ENCODE results near the gene EML6.

The EML6 gene

DNA sequence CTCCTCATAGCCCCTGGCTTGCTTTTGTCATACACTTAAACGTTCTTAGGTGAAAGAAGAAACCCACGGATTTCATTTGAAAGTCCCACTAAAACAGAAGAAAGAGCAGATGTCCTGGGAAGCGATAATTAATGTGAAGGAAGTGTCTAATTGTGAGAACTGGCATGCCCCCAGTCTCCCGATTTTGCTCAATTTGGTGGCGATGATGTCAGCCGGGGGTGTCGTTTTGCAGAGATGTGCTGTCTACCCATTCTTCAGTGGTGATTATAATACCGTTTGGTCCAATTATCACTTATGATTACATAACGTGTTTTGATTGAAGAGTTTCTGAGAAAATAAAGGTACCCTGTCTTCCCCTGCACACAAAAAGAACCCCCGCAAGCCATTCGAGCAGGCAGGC lies 223.7 kb downstream of the EML6 start:
- no peak for DNase-seq (ENCODE audit: low read depth)

- no peak for DNase-seq (ENCODE audit: low read depth)
Measured at GRCh38 chr2:54947646-54948045, 224.2 kb downstream of the EML6 start.

DNA sequence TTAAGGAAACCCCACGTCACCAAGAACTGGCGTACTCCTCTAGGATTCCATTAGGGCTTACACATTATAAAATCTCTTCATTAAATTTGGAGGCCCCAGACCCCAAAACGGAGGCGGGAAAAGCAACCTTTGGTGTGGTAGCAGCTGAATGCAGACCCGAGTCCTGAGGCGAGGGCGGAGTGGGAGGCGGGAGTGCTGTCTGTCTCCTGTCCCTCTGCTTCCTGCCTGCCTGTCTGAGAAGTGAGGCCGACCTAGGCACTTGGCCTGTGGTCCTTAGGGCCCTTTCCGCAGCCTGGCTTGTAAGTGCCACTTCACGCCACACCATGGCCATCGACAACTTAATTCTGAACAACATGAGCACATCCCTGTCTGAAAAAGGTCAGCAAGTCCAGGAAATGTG lies 224.7 kb downstream of the EML6 start:
- no peak for DNase-seq (ENCODE audit: low read depth)

GRCh38 chr2:54949431-54949830 lies 226.0 kb downstream of the EML6 start:
- no peak for DNase-seq (ENCODE audit: low read depth)

GRCh38 chr2:54950811-54951210 lies 227.3 kb downstream of the EML6 start:
- DNase-seq (ENCODE audit: low read depth) = no peak

DNA sequence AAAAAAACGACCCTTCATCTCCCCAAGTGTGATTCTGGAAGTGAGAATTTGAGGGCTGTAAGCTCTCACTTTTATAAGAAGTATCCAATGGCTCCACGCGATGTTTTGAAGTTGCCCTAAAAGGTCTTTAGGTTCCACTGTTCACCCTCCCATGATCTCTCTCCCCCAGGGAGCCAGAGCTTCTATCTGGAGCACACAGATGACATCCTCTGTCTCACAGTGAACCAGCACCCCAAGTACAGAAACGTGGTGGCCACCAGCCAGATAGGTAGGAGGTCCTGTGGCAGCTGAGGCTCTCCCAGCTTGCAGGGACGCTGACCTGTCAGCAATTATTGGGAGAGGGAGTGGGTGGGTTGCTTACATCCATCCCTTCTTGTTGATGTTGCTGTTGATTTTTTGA lies 229.0 kb downstream of the EML6 start:
- no peak for DNase-seq (ENCODE audit: low read depth)

DNA sequence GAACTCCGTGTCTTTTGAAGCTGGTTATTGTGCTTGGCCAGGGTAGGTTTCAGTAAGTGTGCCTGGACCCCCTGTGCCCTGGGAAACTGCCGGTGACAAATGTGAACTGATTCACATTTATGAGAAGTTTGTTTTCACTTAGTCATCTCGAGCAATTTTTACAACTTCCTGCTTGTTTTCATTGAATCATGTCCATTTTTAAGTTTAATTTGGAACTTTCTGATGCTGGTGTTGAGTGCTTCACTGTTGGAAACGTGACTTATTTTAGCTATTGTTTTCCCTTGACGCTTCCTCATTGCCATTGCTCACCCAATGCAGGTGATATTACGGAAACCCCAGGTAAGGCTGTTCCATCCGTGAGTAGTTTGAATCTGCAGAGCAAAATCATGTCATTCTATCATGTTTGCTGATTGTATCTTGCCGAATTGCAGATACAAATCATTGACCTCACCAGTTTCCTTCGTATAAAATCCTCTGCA lies 229.6 kb downstream of the EML6 start:
- DNase-seq (ENCODE audit: low read depth) = no peak

GRCh38 chr2:54954158-54954557 lies 230.7 kb downstream of the EML6 start:
- DNase-seq (ENCODE audit: low read depth) = no peak

DNA sequence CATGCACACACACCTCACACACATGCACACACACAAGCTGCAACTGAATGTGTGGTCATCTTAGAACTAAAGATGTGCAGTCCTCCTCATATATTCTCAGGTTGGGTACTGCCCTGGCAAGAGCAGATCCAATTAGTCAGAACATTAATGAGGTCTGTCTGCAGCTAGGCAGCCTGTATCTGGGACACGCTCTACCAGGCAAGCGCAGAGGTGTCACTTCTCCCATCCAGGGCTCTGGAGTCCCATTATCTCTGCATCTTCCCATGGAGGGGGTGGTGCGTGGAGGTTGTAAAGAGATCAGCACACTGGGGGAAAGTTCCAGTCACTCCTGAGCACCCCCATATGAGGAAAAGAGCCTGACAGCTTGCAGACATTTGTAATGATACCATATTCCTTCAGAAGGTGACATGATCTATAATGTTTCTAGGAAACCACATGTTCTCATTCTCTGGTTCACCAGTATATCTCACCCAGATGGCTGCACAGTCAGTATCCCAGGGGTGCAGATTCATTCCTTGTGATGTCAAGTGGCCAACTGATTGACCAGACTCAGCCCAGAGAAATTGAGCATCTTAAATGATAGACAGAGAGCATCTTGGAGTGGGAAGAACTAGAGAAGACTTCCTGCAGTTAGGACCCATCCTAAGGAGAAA lies 231.4 kb downstream of the EML6 start:
- no peak for DNase-seq (ENCODE audit: low read depth)

- no peak for DNase-seq (ENCODE audit: low read depth)
Measured at GRCh38 chr2:54955358-54956110, 232.1 kb downstream of the EML6 start.

GRCh38 chr2:54956111-54956627 lies 232.7 kb downstream of the EML6 start:
- no peak for DNase-seq (ENCODE audit: low read depth)

- no peak for DNase-seq (ENCODE audit: low read depth)
Measured at GRCh38 chr2:54957321-54957999, 234.0 kb downstream of the EML6 start.

DNA sequence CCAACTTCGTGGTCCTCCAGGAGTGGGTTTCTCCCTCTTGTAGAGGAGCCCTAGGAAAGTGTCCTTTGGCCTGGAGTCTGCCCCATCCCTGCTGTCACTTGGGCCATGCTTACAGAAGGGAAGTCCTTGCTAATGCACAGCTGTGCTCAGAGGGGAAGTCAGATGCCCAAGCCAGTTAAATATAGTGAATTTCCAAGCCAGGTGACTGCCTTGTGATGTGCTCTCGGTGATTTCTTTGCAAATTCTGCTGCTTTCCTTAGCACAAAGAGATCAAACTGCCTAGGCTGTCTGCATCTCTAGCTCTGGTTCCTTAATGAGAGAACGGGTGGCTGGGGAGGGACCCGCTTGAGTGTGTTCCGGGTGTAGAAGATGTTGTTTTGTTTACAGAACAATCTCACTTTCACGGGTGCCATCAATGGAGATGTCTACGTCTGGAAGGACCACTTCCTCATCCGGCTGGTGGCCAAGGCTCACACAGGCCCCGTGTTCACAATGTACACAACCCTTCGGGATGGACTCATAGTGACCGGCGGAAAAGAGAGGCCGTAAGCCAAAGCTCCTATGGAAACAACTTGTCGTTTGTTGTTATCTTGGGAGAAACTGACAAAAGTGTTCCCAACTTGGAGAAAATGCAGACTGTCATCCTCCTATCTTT lies 235.4 kb downstream of the EML6 start:
- no peak for DNase-seq (ENCODE audit: low read depth)

DNA sequence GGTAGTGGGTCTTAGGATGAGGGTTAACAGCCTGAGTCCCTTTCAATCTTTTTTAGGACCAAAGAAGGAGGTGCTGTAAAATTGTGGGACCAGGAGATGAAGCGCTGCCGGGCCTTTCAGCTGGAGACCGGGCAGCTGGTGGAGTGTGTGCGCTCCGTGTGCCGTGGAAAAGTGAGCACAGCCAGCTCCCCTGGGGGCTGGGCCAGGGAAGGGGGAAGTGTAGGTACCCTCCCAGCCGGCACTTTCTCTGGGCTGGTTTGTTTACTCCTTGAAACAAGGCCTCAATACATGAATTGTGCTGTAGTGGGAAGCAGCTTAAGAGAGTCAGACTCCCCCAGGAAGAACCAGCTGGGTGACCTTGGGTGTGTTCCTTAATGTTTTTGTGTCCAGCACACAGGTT lies 236.7 kb downstream of the EML6 start:
- DNase-seq (ENCODE audit: low read depth) = no peak

- no peak for DNase-seq (ENCODE audit: low read depth)
Measured at GRCh38 chr2:54962511-54962910, 239.0 kb downstream of the EML6 start.

DNA sequence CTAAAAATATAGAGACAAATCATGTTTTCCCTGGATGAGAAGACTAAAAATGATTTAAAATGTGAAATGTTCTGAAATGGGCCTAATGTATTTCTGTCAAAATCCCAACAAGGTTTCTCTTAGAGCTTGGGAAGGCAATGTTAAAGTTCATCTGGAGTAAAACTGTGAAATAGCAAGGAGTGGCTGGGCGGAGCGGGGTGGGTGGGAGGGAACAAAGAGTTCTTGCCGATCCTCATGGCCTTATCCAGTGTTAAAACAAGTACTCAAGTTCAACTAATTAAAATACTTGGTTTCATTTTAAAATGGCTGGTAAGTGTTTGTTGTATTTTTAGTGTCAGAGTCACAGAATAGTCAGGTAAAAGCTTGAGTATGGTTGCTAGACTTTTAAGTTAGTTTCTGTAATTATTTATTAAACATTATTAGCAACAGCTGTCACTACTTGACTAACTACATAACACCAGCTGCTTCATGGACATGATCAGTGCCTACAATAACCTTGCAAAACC lies 239.5 kb downstream of the EML6 start:
- no peak for DNase-seq (ENCODE audit: low read depth)

- no peak for DNase-seq (ENCODE audit: low read depth)
Measured at GRCh38 chr2:54963476-54963875, 240.0 kb downstream of the EML6 start.

DNA sequence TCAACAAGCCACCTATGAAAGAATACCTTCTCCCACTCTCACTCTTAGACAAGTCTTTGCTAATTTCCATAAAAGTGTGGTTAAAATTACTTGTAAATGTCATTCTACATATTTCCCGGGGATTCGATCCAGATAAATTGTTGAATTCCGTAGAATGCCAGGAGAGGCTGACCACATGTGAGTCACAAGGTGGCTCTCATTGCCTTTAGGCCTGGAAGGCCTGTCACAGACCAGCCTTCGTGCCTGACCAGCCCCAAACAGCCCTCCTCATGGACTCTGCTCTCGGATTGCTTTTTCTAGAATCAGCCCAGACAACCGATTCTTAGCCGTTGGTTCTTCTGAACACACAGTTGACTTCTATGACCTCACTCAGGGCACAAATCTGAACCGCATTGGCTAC lies 240.8 kb downstream of the EML6 start:
- DNase-seq (ENCODE audit: low read depth) = no peak

DNA sequence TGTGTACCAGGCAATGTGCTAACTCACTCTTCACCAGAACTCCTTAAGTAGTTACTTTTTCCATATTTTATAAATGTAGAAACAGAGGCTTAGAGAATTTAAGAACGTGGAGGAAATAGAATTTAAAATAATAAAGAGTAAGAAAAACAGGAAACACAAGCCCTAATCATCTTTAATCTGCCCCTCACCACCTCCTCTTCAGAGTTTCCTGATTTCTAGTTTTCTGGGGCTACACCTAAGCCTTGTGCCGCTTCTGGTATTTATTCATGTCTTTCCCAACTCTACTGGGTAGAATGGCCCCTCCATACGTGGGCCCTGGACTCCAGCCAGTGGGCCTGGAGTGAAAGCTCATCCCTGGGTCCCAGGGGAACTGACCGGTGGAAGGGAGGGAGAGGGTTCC lies 241.4 kb downstream of the EML6 start:
- no peak for DNase-seq (ENCODE audit: low read depth)

DNA sequence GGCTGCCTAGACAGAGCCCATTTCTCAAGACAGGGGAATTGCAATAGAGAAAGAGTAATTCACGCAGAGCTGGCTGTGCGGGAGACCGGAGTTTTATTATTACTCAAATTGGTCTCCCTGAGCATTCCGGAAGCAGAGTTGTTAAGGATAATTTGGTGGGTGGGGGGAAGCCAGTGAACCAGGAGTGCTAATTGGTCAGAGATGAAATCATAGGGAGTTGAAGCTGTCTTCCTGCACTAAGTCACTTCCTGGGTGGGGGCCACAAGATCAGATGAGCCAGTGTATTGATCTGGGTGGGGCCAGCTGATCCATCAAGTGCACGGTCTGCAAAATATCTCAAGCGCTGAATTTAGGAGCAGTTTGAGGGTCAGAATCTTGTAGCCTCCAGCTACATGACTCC lies 242.0 kb downstream of the EML6 start:
- no peak for DNase-seq (ENCODE audit: low read depth)

GRCh38 chr2:54966165-54966832 lies 242.8 kb downstream of the EML6 start:
- no peak for DNase-seq (ENCODE audit: low read depth)

GRCh38 chr2:54966837-54967236 lies 243.4 kb downstream of the EML6 start:
- no peak for DNase-seq (ENCODE audit: low read depth)
